Activated CD4-positive, CD25-positive, alpha-beta regulatory T cell treated with anti-CD3 and anti-CD28 coated beads, Interleukin-2, amount 50 U/mL, for 72 hours (primary cell): Measurements from ENCODE around the gene ZNF618.

Experiments used
- DNase-seq: peaks from one replicate; pipeline ENCODE4 v3.0.0; 2021

ZNF618 gene

GRCh38 chr9:113885183-113886025 is 9.3 kb downstream of the ZNF618 start:
- DNase-seq: no peak

- no peak for DNase-seq
Observed at GRCh38 chr9:113886026-113886369, 9.9 kb downstream of the ZNF618 start.

GRCh38 chr9:113886466-113886865 is 10.4 kb downstream of the ZNF618 start:
- no peak for DNase-seq

GRCh38 chr9:113886933-113887332 is 10.8 kb downstream of the ZNF618 start:
- no peak for DNase-seq

GRCh38 chr9:113887436-113887835 is 11.3 kb downstream of the ZNF618 start:
- no peak for DNase-seq

- DNase-seq: no peak
Observed at GRCh38 chr9:113888336-113888735, 12.2 kb downstream of the ZNF618 start.

- no peak for DNase-seq
Observed at GRCh38 chr9:113888976-113889375, 12.9 kb downstream of the ZNF618 start.

GRCh38 chr9:113890704-113891103 is 14.6 kb downstream of the ZNF618 start:
- DNase-seq: no peak

- no peak for DNase-seq
Observed at GRCh38 chr9:113892861-113893491, 16.9 kb downstream of the ZNF618 start.

- DNase-seq: no peak
Observed at GRCh38 chr9:113894166-113894565, 18.1 kb downstream of the ZNF618 start.

- no peak for DNase-seq
Observed at GRCh38 chr9:113895526-113895925, 19.4 kb downstream of the ZNF618 start.

GRCh38 chr9:113896713-113897112 is 20.6 kb downstream of the ZNF618 start:
- DNase-seq: no peak

- DNase-seq: no peak
Observed at GRCh38 chr9:113898151-113898550, 22.0 kb downstream of the ZNF618 start.

GRCh38 chr9:113898596-113898995 is 22.5 kb downstream of the ZNF618 start:
- no peak for DNase-seq

- DNase-seq: no peak
Observed at GRCh38 chr9:113899205-113899604, 23.1 kb downstream of the ZNF618 start.

- no peak for DNase-seq
Observed at GRCh38 chr9:113901221-113901688, 25.1 kb downstream of the ZNF618 start.

GRCh38 chr9:113903514-113904077 is 27.5 kb downstream of the ZNF618 start:
- no peak for DNase-seq

GRCh38 chr9:113906411-113907110 is 30.5 kb downstream of the ZNF618 start:
- DNase-seq: no peak

GRCh38 chr9:113907282-113907681 is 31.2 kb downstream of the ZNF618 start:
- DNase-seq: no peak

- no peak for DNase-seq
Observed at GRCh38 chr9:113909421-113909820, 33.3 kb downstream of the ZNF618 start.

GRCh38 chr9:113910036-113910639 is 34.0 kb downstream of the ZNF618 start:
- no peak for DNase-seq

GRCh38 chr9:113911850-113912557 is 35.9 kb downstream of the ZNF618 start:
- no peak for DNase-seq
